GM23248 (cell line): Measurements from ENCODE around the gene HSD3B1.

Experiments used
- EZH2 ChIP-seq: fragments of 200-600 bp; sonication (generic); IDR thresholded peaks from 2 replicates; pipeline ENCODE4 v1.6.1; 2018; ENCODE audit warnings: antibody characterized with exemption, mild to moderate bottlenecking; ENCODE audit not compliant: insufficient read depth, poor library complexity, severe bottlenecking
- EZH2phosphoT487 ChIP-seq: fragments of 200-600 bp; sonication (generic); IDR thresholded peaks from 2 replicates; pipeline ENCODE4 v1.6.1; 2018; ENCODE audit warnings: antibody characterized with exemption, moderate library complexity, mild to moderate bottlenecking, low read depth; ENCODE audit not compliant: insufficient read depth

- TF ChIP-seq EZH2phosphoT487 = no peak
- TF ChIP-seq EZH2 = no peak
These were observed 44.2 kb downstream of the HSD3B1 start for GRCh38 chr1:119551218-119551617.
